Keratinocyte (primary cell): ENCODE data around the gene EXT2. TPM values are rescaled to one million over a fixed set of nuclear protein-coding genes. Genes with fewer than 3 reads are reported as not detected.

Experiments used
- DNase-seq: peaks from one replicate; pipeline ENCODE4 v3.0.0-alpha.2; 2011; ENCODE audit warnings: low read depth, missing footprints, low spot score
- FAIRE-seq: peaks from 2 replicates; lab custom pipeline; 2011; peaks lifted over from hg19 to GRCh38; lab: Jason Lieb, UNC
- H2AFZ ChIP-seq: 2 replicates; pipeline ENCODE4 v1.6.0; 2012; ENCODE audit warnings: low read length, control low read depth, inconsistent platforms; ENCODE audit not compliant: control insufficient read depth
- H3K27ac ChIP-seq: 2 replicates; pipeline ENCODE4 v1.5.1; 2011; ENCODE audit warnings: low read length; ENCODE audit not compliant: control insufficient read depth, insufficient read depth
- H3K27me3 ChIP-seq: 3 replicates; pipeline ENCODE4 v1.6.0; 2011; ENCODE audit warnings: low read length; ENCODE audit not compliant: control insufficient read depth, insufficient read depth; ENCODE audit errors: extremely low read depth
- H3K36me3 ChIP-seq, 2 experiments: 2 replicates in 1 of 2; 3 replicates in 1 of 2; pipeline ENCODE4 v1.5.1; 2011; ENCODE audit warnings: low read length in 2 of 2, mild to moderate bottlenecking in 1 of 2; ENCODE audit not compliant: control insufficient read depth in 2 of 2, insufficient read depth in 2 of 2; ENCODE audit errors: extremely low read depth in 1 of 2
- H3K4me1 ChIP-seq: 3 replicates; pipeline ENCODE4 v1.5.1; 2011; ENCODE audit warnings: low read length; ENCODE audit not compliant: control insufficient read depth, insufficient read depth; ENCODE audit errors: extremely low read depth
- H3K4me2 ChIP-seq: 3 replicates; pipeline ENCODE4 v1.6.0; 2011; ENCODE audit warnings: low read depth, low read length; ENCODE audit not compliant: control insufficient read depth, insufficient read depth; ENCODE audit errors: extremely low read depth
- H3K4me3 ChIP-seq, 3 experiments: fragments of 200-600 bp in 1 of 3; sonication (generic) in 1 of 3; 2 replicates in 2 of 3; 3 replicates in 1 of 3; pipeline ENCODE4 v1.5.1; 2011 to 2016; ENCODE audit warnings: low read length in 3 of 3, mild to moderate bottlenecking in 3 of 3, control low read depth in 2 of 3, inconsistent platforms in 1 of 3, low read depth in 1 of 3, mixed read lengths in 1 of 3, mixed run types in 1 of 3, moderate library complexity in 1 of 3; ENCODE audit not compliant: control insufficient read depth in 2 of 3, insufficient read depth in 2 of 3; ENCODE audit errors: extremely low read depth in 1 of 3
- H3K79me2 ChIP-seq: 2 replicates; pipeline ENCODE4 v1.6.0; 2012; ENCODE audit warnings: low read length; ENCODE audit not compliant: control insufficient read depth, insufficient read depth
- H3K9ac ChIP-seq: 3 replicates; pipeline ENCODE4 v1.6.0; 2011; ENCODE audit warnings: low read length; ENCODE audit not compliant: control insufficient read depth, insufficient read depth; ENCODE audit errors: extremely low read depth
- H3K9me1 ChIP-seq: 3 replicates; pipeline ENCODE4 v1.6.0; 2011; ENCODE audit warnings: low read length; ENCODE audit not compliant: control insufficient read depth, insufficient read depth; ENCODE audit errors: extremely low read depth
- H3K9me3 ChIP-seq: 2 replicates; pipeline ENCODE4 v1.5.1; 2012; ENCODE audit warnings: low read depth, low read length; ENCODE audit not compliant: control insufficient read depth
- H4K20me1 ChIP-seq: 3 replicates; pipeline ENCODE4 v1.6.0; 2011; ENCODE audit warnings: low read length; ENCODE audit not compliant: control insufficient read depth, insufficient read depth; ENCODE audit errors: extremely low read depth
- CTCF ChIP-seq, 3 experiments: IDR thresholded peaks in 1 of 3; conservative IDR thresholded peaks in 1 of 3; optimal IDR thresholded peaks in 1 of 3; 2 replicates in 2 of 3; 3 replicates in 1 of 3; pipeline versions ENCODE3 to v1.5.1; 2011; ENCODE audit warnings: low read length in 3 of 3, mild to moderate bottlenecking in 3 of 3, moderate library complexity in 2 of 3, control low read depth in 1 of 3, inconsistent platforms in 1 of 3; ENCODE audit not compliant: insufficient read depth in 2 of 3; ENCODE audit errors: extremely low read depth in 1 of 3
- EZH2 ChIP-seq: IDR thresholded peaks from one replicate; pipeline ENCODE4 v1.6.1; 2012; ENCODE audit warnings: inconsistent platforms, mild to moderate bottlenecking, low read length, moderate library complexity
- dilution Hi-C: fragments of 300-500 bp; cut with MboI; formaldehyde crosslinking; loops from one replicate; pipeline ENCODE4 v1.7.0; 2020; ENCODE audit warnings: low sequenced_read_pairs; ENCODE audit not compliant: extremely low pct_ligation_motif_present
- polyA plus RNA-seq, 5 experiments: library from polyadenylated mRNA; depleted of rRNA in 3 of 5; stranded (reverse) in 3 of 5; stranded (forward) in 1 of 5; unstranded in 1 of 5; fragments of >200 nt; gene quantifications; 1 replicate in 1 of 5; 2 replicates in 3 of 5; 3 replicates in 1 of 5; pipeline versions ENCODE4 v1.2.1 to v1.2.3, GENCODE V29; 2011 to 2012; ENCODE audit warnings: missing spikeins in 2 of 5, low read depth in 1 of 5, low replicate concordance in 1 of 5

The EXT2 gene
- polyA plus RNA-seq, 1 donor (not counting 4 experiments of a cell fraction or from before 2014, with no cell fraction given), result 148 TPM

- peaks cover 15 to 22% of the 10 kb centered on the region in 2 experiments for H3K36me3 ChIP-seq
- peaks cover 2% of the 10 kb centered on the region for H4K20me1 ChIP-seq
- H3K79me2 ChIP-seq, result peaks cover 11% of the 10 kb centered on the region
- no peak overlapping the region for H2AFZ ChIP-seq
- peak; percentile 29 to 75 (median 60) for TF ChIP-seq CTCF (optimal IDR thresholded peaks at IDR 0.05 in 1 of 3, IDR thresholded peaks at IDR 0.05 in 1 of 3, conservative IDR thresholded peaks at IDR 0.05 in 1 of 3; ENCODE audit: extremely low read depth in 1 of 3, insufficient read depth in 2 of 3, low read length in 3 of 3)
- no peak for TF ChIP-seq EZH2
- dilution Hi-C loops, result no loop called here
- no peak overlapping the region for H3K9ac ChIP-seq
- FAIRE-seq (no peak), DNase-seq (no peak)
- H3K27ac ChIP-seq, result no peak overlapping the region
- no peaks in the 10 kb centered on the region for H3K27me3 ChIP-seq
- no peak overlapping the region for H3K4me2 ChIP-seq
- no peaks in the 10 kb centered on the region for H3K9me3 ChIP-seq
- H3K4me1 ChIP-seq, result no peaks in the 10 kb centered on the region
- no peaks in the 10 kb centered on the region for H3K9me1 ChIP-seq
- H3K4me3 ChIP-seq, result no peak overlapping the region
These were observed 24.7 kb downstream of the EXT2 start for GRCh38 chr11:44120169-44120568.

GRCh38 chr11:44125598-44125997, 30.1 kb downstream of the EXT2 start:
- no peaks in the 10 kb centered on the region for H3K9me1 ChIP-seq
- no peak for TF ChIP-seq CTCF (optimal IDR thresholded peaks at IDR 0.05 in 1 of 3, IDR thresholded peaks at IDR 0.05 in 1 of 3, conservative IDR thresholded peaks at IDR 0.05 in 1 of 3; ENCODE audit: extremely low read depth in 1 of 3, insufficient read depth in 2 of 3, low read length in 3 of 3)
- TF ChIP-seq EZH2, result no peak
- no peak overlapping the region for H3K4me2 ChIP-seq
- H4K20me1 ChIP-seq, result no peaks in the 10 kb centered on the region
- H3K9ac ChIP-seq, result no peak overlapping the region
- H3K4me1 ChIP-seq, result no peaks in the 10 kb centered on the region
- no peak for FAIRE-seq
- no peak overlapping the region for H3K27ac ChIP-seq
- H3K4me3 ChIP-seq, result no peak overlapping the region
- peaks cover 7% of the 10 kb centered on the region for H3K79me2 ChIP-seq
- no peak for DNase-seq
- H2AFZ ChIP-seq, result no peak overlapping the region
- dilution Hi-C loops, result no loop called here
- no peaks in the 10 kb centered on the region for H3K9me3 ChIP-seq
- H3K36me3 ChIP-seq, result peaks cover 28 to 36% of the 10 kb centered on the region in 2 experiments
- no peaks in the 10 kb centered on the region for H3K27me3 ChIP-seq
